ENCODE measurements around the gene EMILIN3. TPM values are rescaled to one million over a fixed set of nuclear protein-coding genes. Genes with fewer than 3 reads are reported as not detected.

Gene EMILIN3
- total RNA-seq, 4 donors from 2014 or later = not detected

- no peak for TF ChIP-seq CTCF (IDR thresholded peaks at IDR 0.05; ENCODE audit: low read depth)
These were observed 31.0 kb downstream of the EMILIN3 start for GRCh38 chr20:41335591-41335990.

GRCh38 chr20:41334443-41335421, 31.9 kb downstream of the EMILIN3 start:
- TF ChIP-seq CTCF (IDR thresholded peaks at IDR 0.05; ENCODE audit: low read depth) = no peak

GRCh38 chr20:41334036-41334435, 32.6 kb downstream of the EMILIN3 start:
- no peak for TF ChIP-seq CTCF (IDR thresholded peaks at IDR 0.05; ENCODE audit: low read depth)

GRCh38 chr20:41331731-41332130, 34.9 kb downstream of the EMILIN3 start:
- TF ChIP-seq CTCF (IDR thresholded peaks at IDR 0.05; ENCODE audit: low read depth) = no peak

- TF ChIP-seq CTCF (IDR thresholded peaks at IDR 0.05; ENCODE audit: low read depth) = no peak
These were observed 35.7 kb downstream of the EMILIN3 start for GRCh38 chr20:41330941-41331340.

GRCh38 chr20:41330343-41330720, 36.3 kb downstream of the EMILIN3 start:
- TF ChIP-seq CTCF (IDR thresholded peaks at IDR 0.05; ENCODE audit: low read depth) = no peak

GRCh38 chr20:41329435-41330342, 36.9 kb downstream of the EMILIN3 start:
- TF ChIP-seq CTCF (IDR thresholded peaks at IDR 0.05; ENCODE audit: low read depth) = no peak

Data from subcutaneous adipose tissue (tissue), 4 donors.